AG10803 (cell line): ENCODE results near the gene ITPR3.

Experiments used
- DNase-seq: peaks from one replicate; pipeline ENCODE4 v3.0.0; 2010; ENCODE audit warnings: low read depth
- H3K4me3 ChIP-seq: 2 replicates; pipeline ENCODE4 v1.5.1; 2011; ENCODE audit warnings: mild to moderate bottlenecking, low read length, control low read depth
- CTCF ChIP-seq: conservative IDR thresholded peaks from 2 replicates; pipeline ENCODE4 v1.5.1; 2011; ENCODE audit warnings: mild to moderate bottlenecking, low read length, control low read depth, inconsistent platforms

The ITPR3 gene

GRCh38 chr6:33620856-33621710, at the start of gene ITPR3:
ITPR3 (plus strand) TSS chr6:33621322; CDS start chr6:33621603, 281 bp downstream.
- peak within 1 kb of the TSS; percentile 75 for H3K4me3 ChIP-seq
- DNase-seq, result peak; percentile 42
- no peak for TF ChIP-seq CTCF

- no peak for TF ChIP-seq CTCF
- DNase-seq, result no peak
- H3K4me3 ChIP-seq, result peak overlapping the region; percentile 76
Measured at GRCh38 chr6:33571637-33572316, 49.3 kb upstream of the ITPR3 start.

GRCh38 chr6:33575211-33575610, 45.9 kb upstream of the ITPR3 start:
- H3K4me3 ChIP-seq, result no peak overlapping the region
- no peak for TF ChIP-seq CTCF
- DNase-seq, result no peak

- no peak for TF ChIP-seq CTCF
- DNase-seq, result no peak
- no peak overlapping the region for H3K4me3 ChIP-seq
Measured at GRCh38 chr6:33576668-33577067, 44.5 kb upstream of the ITPR3 start.

GRCh38 chr6:33577106-33577535, 44.0 kb upstream of the ITPR3 start:
- no peak for DNase-seq
- no peak for TF ChIP-seq CTCF
- no peak overlapping the region for H3K4me3 ChIP-seq

GRCh38 chr6:33577718-33578117, 43.4 kb upstream of the ITPR3 start:
- no peak overlapping the region for H3K4me3 ChIP-seq
- DNase-seq, result no peak
- no peak for TF ChIP-seq CTCF
